Stimulated activated CD4-positive, alpha-beta T cell treated with anti-CD3 and anti-CD28 coated beads, Interleukin-4, amount 100 ng/mL, for 24 hours (primary cell): Measurements from ENCODE around the gene ENPP7.
A peak's percentile ranks its signal among the peaks of the same experiment; 100 is the strongest.

ENCODE experiments used
- DNase-seq: peaks from one replicate; pipeline ENCODE4 v3.0.0-alpha.2; 2020

Gene ENPP7

GRCh38 chr17:79704691-79705090, 26.1 kb upstream of the ENPP7 start:
- no peak for DNase-seq

- no peak for DNase-seq
Measured at GRCh38 chr17:79705674-79706073, 25.1 kb upstream of the ENPP7 start.

GRCh38 chr17:79706931-79707850, 23.6 kb upstream of the ENPP7 start:
- DNase-seq = no peak

GRCh38 chr17:79707931-79708891, 22.5 kb upstream of the ENPP7 start:
- peak; percentile 66 for DNase-seq

GRCh38 chr17:79711715-79712305, 18.9 kb upstream of the ENPP7 start:
- DNase-seq = no peak

GRCh38 chr17:79713391-79713790, 17.4 kb upstream of the ENPP7 start:
- DNase-seq = no peak

GRCh38 chr17:79714176-79715097, 16.3 kb upstream of the ENPP7 start:
- no peak for DNase-seq

- no peak for DNase-seq
Measured at GRCh38 chr17:79715098-79715942, 15.4 kb upstream of the ENPP7 start.

- DNase-seq = no peak
Measured at GRCh38 chr17:79715943-79716797, 14.6 kb upstream of the ENPP7 start.

- no peak for DNase-seq
Measured at GRCh38 chr17:79720705-79721292, 9.9 kb upstream of the ENPP7 start.

- no peak for DNase-seq
Measured at GRCh38 chr17:79721993-79722671, 8.6 kb upstream of the ENPP7 start.

- DNase-seq = no peak
Measured at GRCh38 chr17:79722787-79723186, 8.0 kb upstream of the ENPP7 start.

- peak; percentile 86 for DNase-seq
Measured at GRCh38 chr17:79728169-79728907, 2.4 kb upstream of the ENPP7 start.

GRCh38 chr17:79728908-79729471, 1.8 kb upstream of the ENPP7 start:
- no peak for DNase-seq

- no peak for DNase-seq
Measured at GRCh38 chr17:79729761-79730160, 982 bp upstream of the ENPP7 start.

- no peak for DNase-seq
Measured at GRCh38 chr17:79730437-79730768, 340 bp upstream of the ENPP7 start.

GRCh38 chr17:79732254-79732653, 1.5 kb downstream of the ENPP7 start:
- no peak for DNase-seq
